IMR-90 (cell line): Measurements from ENCODE around the gene TCFL5. TPM values are rescaled to one million over a fixed set of nuclear protein-coding genes. Genes with fewer than 3 reads are reported as not detected.

Experiments
- ATAC-seq: fragments of 200-7000 bp; cut with Tn5 transposase; 2 replicates; pipeline ENCODE4 v1.9.1; 2020; ENCODE audit warnings: low read depth, mild to moderate bottlenecking, moderate library complexity
- BruUV-seq: library from RNA; stranded (reverse); fragments of 400-500 nt; replicated peaks from 2 replicates; lab custom pipeline; 2021; lab: Mats Ljungman, UMichigan
- CTCF ChIA-PET: fragments of 300-600 bp; formaldehyde crosslinking; extraction: SDS; loops from one replicate; lab custom pipeline; 2021; ENCODE audit warnings: antibody characterized with exemption; lab: Yijun Ruan, JAX
- POLR2A ChIA-PET: fragments of 300-600 bp; sonication (Branson Sonifier 250); formaldehyde crosslinking; loops from one replicate; lab custom pipeline; 2022; ENCODE audit warnings: antibody characterized with exemption; ENCODE audit not compliant: unreplicated experiment; lab: Charles Lee
- DNase-seq: peaks from one replicate; pipeline ENCODE4 v3.0.0; 2013
- H2AFZ ChIP-seq: replicated peaks from 2 replicates; pipeline ENCODE3; 2013; ENCODE audit warnings: low read length, mild to moderate bottlenecking; ENCODE audit not compliant: poor library complexity
- H2AK5ac ChIP-seq: 2 replicates; pipeline ENCODE4 v1.6.1; 2013; ENCODE audit warnings: low read depth, low read length, inconsistent platforms
- H2AK9ac ChIP-seq: replicated peaks from 2 replicates; pipeline ENCODE3; 2013; ENCODE audit warnings: mild to moderate bottlenecking, low read depth, low read length, moderate library complexity; ENCODE audit not compliant: poor library complexity
- H2BK120ac ChIP-seq: 2 replicates; pipeline ENCODE4 v1.6.1; 2013; ENCODE audit warnings: low read depth, low read length, inconsistent platforms
- H2BK15ac ChIP-seq: 3 replicates; pipeline ENCODE4 v1.6.1; 2013; ENCODE audit warnings: low read depth, low read length, inconsistent platforms
- H2BK20ac ChIP-seq: 2 replicates; pipeline ENCODE4 v1.6.1; 2013; ENCODE audit warnings: low read depth, mild to moderate bottlenecking, inconsistent platforms, low read length, moderate library complexity
- H2BK5ac ChIP-seq: 2 replicates; pipeline ENCODE4 v1.6.1; 2013; ENCODE audit warnings: mild to moderate bottlenecking, low read depth, low read length, inconsistent platforms; ENCODE audit not compliant: poor library complexity, severe bottlenecking
- H3K14ac ChIP-seq: replicated peaks from 2 replicates; pipeline ENCODE4 v1.6.1; 2013; ENCODE audit warnings: low read depth, low read length, inconsistent platforms
- H3K18ac ChIP-seq: 2 replicates; pipeline ENCODE4 v1.6.1; 2013; ENCODE audit warnings: low read depth, low read length, control low read depth
- H3K23ac ChIP-seq: 2 replicates; pipeline ENCODE4 v1.6.1; 2013; ENCODE audit warnings: low read depth, low read length, inconsistent platforms
- H3K27ac ChIP-seq: 2 replicates; pipeline ENCODE4 v1.5.1; 2013; ENCODE audit warnings: mild to moderate bottlenecking, control low read depth, low read length; ENCODE audit not compliant: insufficient read depth
- H3K27me3 ChIP-seq: 2 replicates; pipeline ENCODE4 v1.6.1; 2013; ENCODE audit warnings: low read length; ENCODE audit not compliant: control insufficient read depth, insufficient read depth
- H3K36me3 ChIP-seq: 2 replicates; pipeline ENCODE4 v1.6.1; 2013; ENCODE audit warnings: low read length, mixed read lengths; ENCODE audit not compliant: control insufficient read depth, insufficient read depth
- H3K4ac ChIP-seq: 2 replicates; pipeline ENCODE4 v1.6.1; 2013; ENCODE audit warnings: low read depth, low read length, inconsistent platforms
- H3K4me1 ChIP-seq: 2 replicates; pipeline ENCODE4 v1.6.1; 2013; ENCODE audit warnings: low read length, mixed read lengths; ENCODE audit not compliant: control insufficient read depth, insufficient read depth
- H3K4me2 ChIP-seq: 2 replicates; pipeline ENCODE4 v1.6.1; 2013; ENCODE audit warnings: low read depth, mild to moderate bottlenecking, control low read depth, low read length, moderate library complexity
- H3K4me3 ChIP-seq: 2 replicates; pipeline ENCODE4 v1.5.1; 2013; ENCODE audit warnings: low read depth, mild to moderate bottlenecking, control low read depth, low read length, moderate library complexity; ENCODE audit not compliant: insufficient read depth
- H3K56ac ChIP-seq: 2 replicates; pipeline ENCODE4 v1.6.1; 2013; ENCODE audit warnings: low read length, inconsistent platforms; ENCODE audit not compliant: insufficient read depth; ENCODE audit errors: extremely low read depth
- H3K79me1 ChIP-seq, 2 experiments: 2 replicates each; pipeline ENCODE4 v1.6.1; 2013; ENCODE audit warnings: low read length in 2 of 2, inconsistent platforms in 1 of 2, low read depth in 1 of 2
- H3K9ac ChIP-seq: 2 replicates; pipeline ENCODE4 v1.6.1; 2013; ENCODE audit warnings: low read depth, low read length, control low read depth
- H3K9me1 ChIP-seq: 2 replicates; pipeline ENCODE4 v1.6.1; 2013; ENCODE audit warnings: low read length, inconsistent platforms; ENCODE audit not compliant: insufficient read depth
- H3K9me3 ChIP-seq: 2 replicates; pipeline ENCODE4 v1.6.1; 2013; ENCODE audit warnings: low read length; ENCODE audit not compliant: control insufficient read depth, insufficient read depth
- H4K20me1 ChIP-seq: 2 replicates; pipeline ENCODE4 v1.6.1; 2013; ENCODE audit warnings: low read length, inconsistent platforms; ENCODE audit not compliant: insufficient read depth
- H4K5ac ChIP-seq: 2 replicates; pipeline ENCODE4 v1.6.1; 2013; ENCODE audit warnings: mild to moderate bottlenecking, low read depth, low read length, control low read depth
- H4K8ac ChIP-seq, 2 experiments: 2 replicates each; pipeline ENCODE4 v1.6.1; 2013; ENCODE audit warnings: low read depth in 2 of 2, low read length in 2 of 2, control low read depth in 1 of 2, inconsistent platforms in 1 of 2
- H4K91ac ChIP-seq: 2 replicates; pipeline ENCODE4 v1.6.1; 2013; ENCODE audit warnings: low read depth, low read length, inconsistent platforms; ENCODE audit not compliant: insufficient read depth
- CHD1 ChIP-seq: IDR thresholded peaks from 2 replicates; pipeline ENCODE4 v1.6.1; 2012; ENCODE audit warnings: low read depth, low read length, improper control_type of control experiment
- MAZ ChIP-seq: IDR thresholded peaks from 2 replicates; pipeline ENCODE4 v1.6.1; 2012; ENCODE audit warnings: low read depth, mild to moderate bottlenecking, low read length, improper control_type of control experiment, moderate library complexity, borderline replicate concordance
- POLR2A ChIP-seq: IDR thresholded peaks from 2 replicates; pipeline ENCODE4 v1.6.1; 2012; ENCODE audit warnings: mild to moderate bottlenecking, low read depth, low read length
- RFX5 ChIP-seq: IDR thresholded peaks from 2 replicates; pipeline ENCODE4 v1.8.0; 2012; ENCODE audit warnings: low read depth, mild to moderate bottlenecking, low read length, moderate library complexity
- WGBS, 2 experiments: methylation state at CpG; one replicate each; pipeline versions ENCODE4 v1.1.5 to v1.1.7; 2013; ENCODE audit warnings: missing lambda C conversion rate in 2 of 2; ENCODE audit not compliant: insufficient read length in 1 of 2; ENCODE audit errors: extremely low coverage in 2 of 2; 5-methylcytosine and 5-hydroxymethylcytosine counted together
- dilution Hi-C: fragments of 300-500 bp; cut with HindIII; formaldehyde crosslinking; loops from one replicate; pipeline ENCODE4 v1.14.3; 2018; ENCODE audit warnings: low sequenced_read_pairs; ENCODE audit not compliant: unreplicated experiment
- in situ Hi-C: fragments of 300-500 bp; cut with MboI; formaldehyde crosslinking; loops from 3 replicates; pipeline ENCODE4 v1.14.3; 2019; ENCODE audit warnings: low sequenced_read_pairs, inconsistent platforms, mixed read lengths
- intact Hi-C: fragments of 100-400 bp; cut with micrococcal nuclease; formaldehyde crosslinking; loops from 2 replicates; pipeline ENCODE4 v1.10.0; 2022
- polyA plus RNA-seq, 3 experiments: library from polyadenylated mRNA; depleted of rRNA; stranded (reverse); fragments of >200 nt; gene quantifications; 2 replicates each; pipeline ENCODE4 v1.2.3, GENCODE V29; 2012; ENCODE audit warnings: low replicate concordance in 1 of 3
- total RNA-seq: library from RNA; depleted of rRNA; stranded (reverse); fragments of >200 nt; gene quantifications from 2 replicates; pipeline ENCODE4 v1.2.3, GENCODE V29; 2012

TCFL5 gene
- total and polyA plus RNA-seq, 2 of the 4 experiments (the other 2 are of a cell fraction) = 6.0 to 8.2 TPM

DNA sequence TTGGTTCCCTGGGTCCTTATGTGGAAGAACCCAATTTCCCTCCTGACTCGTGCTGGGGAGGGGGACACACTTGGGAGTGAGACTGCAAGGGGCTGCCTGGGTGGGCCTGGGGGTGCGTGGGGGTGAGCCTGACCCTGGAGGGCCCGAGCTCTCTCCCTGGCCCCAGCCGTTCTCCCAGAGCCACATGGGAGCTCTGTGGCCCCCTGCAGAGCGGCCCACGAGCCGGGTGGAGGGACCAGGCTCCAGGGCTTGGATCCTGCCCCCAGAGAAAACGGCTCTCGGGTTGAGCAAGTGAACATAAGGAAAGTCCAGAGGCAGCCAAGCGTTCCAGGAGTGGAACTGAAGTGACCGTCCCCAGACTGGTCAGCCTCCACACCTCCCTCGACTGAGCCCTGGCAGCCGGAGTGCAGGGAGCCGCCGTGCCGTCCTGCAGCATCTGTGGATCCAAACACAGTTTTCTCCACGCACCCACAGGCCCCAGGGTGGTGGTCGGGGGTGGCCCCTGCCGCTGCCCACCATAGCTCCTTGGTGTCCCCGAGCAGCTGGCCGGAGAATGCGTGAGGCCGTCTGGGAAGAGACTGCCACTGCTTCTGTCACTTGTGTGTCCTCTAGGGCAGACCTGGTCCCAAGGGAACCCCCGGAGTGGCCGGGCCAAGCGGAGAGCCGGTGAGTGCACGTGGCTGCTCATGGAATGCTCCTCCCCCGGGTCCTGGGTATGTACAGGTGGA, 34.1 kb downstream of the TCFL5 start:
- in situ Hi-C loops = no loop called here
- H4K5ac ChIP-seq = no peak overlapping the region
- no peaks in the 10 kb centered on the region for H3K27me3 ChIP-seq
- intact Hi-C loops = no loop called here
- no peak overlapping the region for H2BK5ac ChIP-seq
- H3K56ac ChIP-seq = no peak overlapping the region
- WGBS, 2 experiments = 79% methylated on average over 8 of the region's 29 CpGs; no CpG with 5 or more reads in 1 of the 2 experiments
- ChIA-PET CTCF (no interaction called here), POLR2A (no interaction called here)
- dilution Hi-C loops = no loop called here
- H3K9me3 ChIP-seq = no peaks in the 10 kb centered on the region
- H3K14ac ChIP-seq = no peak overlapping the region
- no peak overlapping the region for H3K4me2 ChIP-seq
- H4K91ac ChIP-seq = no peak overlapping the region
- ATAC-seq (no peak), DNase-seq (no peak)
- H2BK20ac ChIP-seq = no peak overlapping the region
- H3K79me1 ChIP-seq = no peaks in the 10 kb centered on the region
- H2BK15ac ChIP-seq = no peak overlapping the region
- no peak overlapping the region for H3K23ac ChIP-seq
- no peak overlapping the region for H2BK120ac ChIP-seq
- no peak overlapping the region for H3K18ac ChIP-seq
- no peaks in the 10 kb centered on the region; the same call in 1 of the 2 replicates for H3K9me1 ChIP-seq
- H3K4ac ChIP-seq = no peak overlapping the region
- H3K4me1 ChIP-seq = no peaks in the 10 kb centered on the region; the same call in 1 of the 2 replicates
- H3K4me3 ChIP-seq = no peak overlapping the region
- TF ChIP-seq RFX5 (no peak), CHD1 (no peak), POLR2A (no peak), MAZ (no peak)
- no peak overlapping the region for H4K8ac ChIP-seq
- no peaks in the 10 kb centered on the region for H3K36me3 ChIP-seq
- no peak overlapping the region for H2AK9ac ChIP-seq
- BruUV-seq = no TSS peak
- no peak overlapping the region for H2AK5ac ChIP-seq
- H3K9ac ChIP-seq = no peak overlapping the region
- no peaks in the 10 kb centered on the region for H4K20me1 ChIP-seq
- H2AFZ ChIP-seq = peak overlapping the region; percentile 21
- H3K27ac ChIP-seq = no peak overlapping the region
